Progenitor cell of endocrine pancreas (in vitro differentiated cells): ENCODE data around the gene GALNT16. TPM values are rescaled to one million over a fixed set of nuclear protein-coding genes. Genes with fewer than 3 reads are reported as not detected.

Source experiments
- DNase-seq: peaks from one replicate; pipeline ENCODE4 v3.0.0; 2021; ENCODE audit warnings: low spot score; ENCODE audit not compliant: unreplicated experiment
- H3K27ac Mint-ChIP-seq: 2 replicates; pipeline ENCODE4 v1.8.0; 2021; ENCODE audit warnings: mild to moderate bottlenecking, moderate library complexity, mixed read lengths
- H3K27me3 Mint-ChIP-seq: 2 replicates; pipeline ENCODE4 v1.8.0; 2021; ENCODE audit warnings: mixed read lengths
- H3K36me3 Mint-ChIP-seq: 2 replicates; pipeline ENCODE4 v1.8.0; 2022; ENCODE audit warnings: mixed read lengths; ENCODE audit not compliant: insufficient read depth
- H3K4me1 Mint-ChIP-seq: 2 replicates; pipeline ENCODE4 v1.8.0; 2021; ENCODE audit warnings: low read depth, mixed read lengths
- H3K4me3 Mint-ChIP-seq: 2 replicates; pipeline ENCODE4 v1.8.0; 2021; ENCODE audit warnings: low read depth, mild to moderate bottlenecking, moderate library complexity, mixed read lengths
- H3K9me3 Mint-ChIP-seq: 2 replicates; pipeline ENCODE4 v1.8.0; 2021; ENCODE audit warnings: low read depth, mixed read lengths
- total RNA-seq: library from RNA; stranded (reverse); gene quantifications from 2 replicates; pipeline ENCODE4 v1.2.1, GENCODE V29; 2021
- TF ChIP-seq, protein P1 (sequence below): fragments of 200-600 bp; sonication (generic); IDR thresholded peaks from one replicate; pipeline ENCODE4 v1.5.0; 2021; ENCODE audit warnings: antibody characterized with exemption, mild to moderate bottlenecking; ENCODE audit not compliant: unreplicated experiment

The GALNT16 gene
- total RNA-seq, 1 donor from 2014 or later = 12.7 TPM

DNA sequence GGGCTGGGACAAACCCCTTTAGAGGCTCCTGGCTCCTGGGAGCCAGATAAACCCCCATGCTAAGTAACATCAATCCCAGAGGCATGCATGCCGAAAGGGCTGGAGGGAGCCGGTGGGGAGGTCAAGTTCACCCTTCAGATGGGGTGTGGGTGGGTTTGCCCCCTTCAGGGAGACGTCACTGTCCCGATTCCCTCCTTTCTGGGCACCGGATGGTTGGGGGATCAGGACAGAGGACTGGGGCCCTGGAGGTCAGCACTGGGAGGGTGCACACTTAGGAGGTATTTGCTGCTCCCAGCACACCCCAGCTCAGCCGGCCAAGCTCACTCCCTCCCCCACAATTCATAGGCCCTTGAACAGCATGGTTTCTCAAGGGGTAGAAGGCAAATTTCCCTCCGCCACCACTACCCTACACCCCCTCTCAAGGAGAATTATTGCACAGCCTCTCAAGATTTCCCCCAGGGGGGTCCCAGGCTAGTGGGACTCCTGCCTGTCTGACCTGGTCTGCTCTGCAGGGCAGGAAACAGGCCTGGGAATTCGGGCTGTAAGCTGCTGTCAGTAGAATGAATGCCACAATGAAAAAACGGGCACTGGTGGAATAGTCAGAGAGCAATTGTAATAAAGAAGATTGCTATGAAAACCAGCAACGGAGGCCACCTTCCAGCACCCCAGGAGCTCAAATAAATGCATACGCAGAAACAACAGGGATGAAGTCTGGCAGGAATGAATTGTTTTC is 63.5 kb downstream of the GALNT16 start:
- no peak overlapping the region for H3K27ac Mint-ChIP-seq
- no peak for DNase-seq

DNA sequence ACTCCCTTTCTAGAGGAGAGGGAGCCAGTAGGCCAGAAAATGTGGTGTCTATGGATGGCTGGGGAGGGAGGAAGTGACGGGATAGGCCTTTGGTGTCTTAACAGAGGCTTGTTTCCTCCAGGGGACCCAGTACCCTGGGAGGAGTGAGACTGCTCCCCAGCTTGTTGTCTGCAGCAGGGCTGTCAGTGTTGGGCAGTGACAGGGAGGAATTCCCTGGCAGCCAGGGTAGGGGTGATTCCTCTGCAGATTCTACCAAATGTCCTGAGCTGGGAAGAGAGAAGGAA is 64.0 kb downstream of the GALNT16 start:
- no peaks in the 10 kb centered on the region for H3K36me3 Mint-ChIP-seq
- H3K4me1 Mint-ChIP-seq = no peaks in the 10 kb centered on the region
- no peak for DNase-seq
- H3K27me3 Mint-ChIP-seq = no peaks in the 10 kb centered on the region
- H3K27ac Mint-ChIP-seq = no peak overlapping the region
- H3K9me3 Mint-ChIP-seq = no peaks in the 10 kb centered on the region
- no peak overlapping the region for H3K4me3 Mint-ChIP-seq
- TF ChIP-seq, protein P1, sequence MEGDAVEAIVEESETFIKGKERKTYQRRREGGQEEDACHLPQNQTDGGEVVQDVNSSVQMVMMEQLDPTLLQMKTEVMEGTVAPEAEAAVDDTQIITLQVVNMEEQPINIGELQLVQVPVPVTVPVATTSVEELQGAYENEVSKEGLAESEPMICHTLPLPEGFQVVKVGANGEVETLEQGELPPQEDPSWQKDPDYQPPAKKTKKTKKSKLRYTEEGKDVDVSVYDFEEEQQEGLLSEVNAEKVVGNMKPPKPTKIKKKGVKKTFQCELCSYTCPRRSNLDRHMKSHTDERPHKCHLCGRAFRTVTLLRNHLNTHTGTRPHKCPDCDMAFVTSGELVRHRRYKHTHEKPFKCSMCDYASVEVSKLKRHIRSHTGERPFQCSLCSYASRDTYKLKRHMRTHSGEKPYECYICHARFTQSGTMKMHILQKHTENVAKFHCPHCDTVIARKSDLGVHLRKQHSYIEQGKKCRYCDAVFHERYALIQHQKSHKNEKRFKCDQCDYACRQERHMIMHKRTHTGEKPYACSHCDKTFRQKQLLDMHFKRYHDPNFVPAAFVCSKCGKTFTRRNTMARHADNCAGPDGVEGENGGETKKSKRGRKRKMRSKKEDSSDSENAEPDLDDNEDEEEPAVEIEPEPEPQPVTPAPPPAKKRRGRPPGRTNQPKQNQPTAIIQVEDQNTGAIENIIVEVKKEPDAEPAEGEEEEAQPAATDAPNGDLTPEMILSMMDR = no peak

More for the DNA sequence above, 63.5 kb downstream of the GALNT16 start:
- Mint-ChIP-seq H3K9me3 (no peaks in the 10 kb centered on the region), H3K27me3 (no peaks in the 10 kb centered on the region), H3K36me3 (no peaks in the 10 kb centered on the region), H3K4me3 (no peak overlapping the region), H3K4me1 (no peaks in the 10 kb centered on the region)
- TF ChIP-seq, protein P1 = no peak

DNA sequence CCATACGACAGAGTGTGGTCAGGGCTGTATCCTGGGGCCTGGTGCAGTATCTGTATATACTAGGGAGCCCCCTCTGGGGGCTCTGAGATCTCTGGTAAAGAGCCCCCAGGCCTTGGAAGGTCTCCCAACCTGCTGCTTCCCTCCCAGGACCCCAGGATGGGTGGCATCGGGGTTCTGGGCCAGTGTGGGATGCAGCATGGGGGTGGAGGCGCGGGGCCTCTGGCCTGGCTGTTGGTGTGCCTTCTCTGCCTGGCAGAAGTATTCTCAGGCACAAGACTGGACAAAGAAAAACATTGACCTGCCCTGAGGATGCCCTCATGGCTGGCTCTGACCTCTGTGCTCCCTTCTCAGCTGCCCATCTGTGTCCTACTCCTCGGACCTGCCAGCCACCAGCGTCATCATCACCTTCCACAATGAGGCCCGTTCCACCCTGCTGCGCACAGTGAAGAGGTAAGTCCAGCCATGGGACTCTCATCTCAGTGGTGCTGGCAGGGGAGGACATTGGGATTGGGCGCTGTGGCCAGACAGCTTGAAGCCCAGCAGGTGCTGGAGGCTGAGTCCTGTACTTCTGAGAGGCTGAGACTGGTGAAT is 64.5 kb downstream of the GALNT16 start:
- no peak for DNase-seq
- H3K9me3 Mint-ChIP-seq = no peaks in the 10 kb centered on the region
- H3K27ac Mint-ChIP-seq = no peak overlapping the region
- no peaks in the 10 kb centered on the region for H3K36me3 Mint-ChIP-seq
- no peak overlapping the region for H3K4me3 Mint-ChIP-seq
- H3K4me1 Mint-ChIP-seq = no peaks in the 10 kb centered on the region
- H3K27me3 Mint-ChIP-seq = no peaks in the 10 kb centered on the region
- TF ChIP-seq, protein P1 = no peak

DNA sequence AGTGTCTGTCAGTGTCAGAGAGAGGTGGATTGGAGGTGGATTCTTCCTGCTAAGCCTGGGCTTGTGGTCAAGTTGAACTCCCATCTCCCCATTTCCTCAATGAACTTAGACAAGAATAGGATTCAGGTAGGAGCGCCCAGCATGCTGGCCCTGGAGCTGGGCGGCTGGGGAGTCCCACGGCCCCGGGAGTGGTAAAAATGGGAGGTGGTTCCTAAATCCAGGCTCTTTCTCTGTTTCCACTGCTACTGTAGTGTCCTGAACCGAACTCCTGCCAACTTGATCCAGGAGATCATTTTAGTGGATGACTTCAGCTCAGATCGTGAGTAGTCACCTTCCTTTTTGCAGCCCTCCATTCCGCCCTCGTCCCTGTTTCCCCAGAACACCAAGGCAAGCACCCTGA is 65.1 kb downstream of the GALNT16 start:
- no peak for DNase-seq
- Mint-ChIP-seq H3K9me3 (no peaks in the 10 kb centered on the region), H3K27ac (no peak overlapping the region), H3K4me3 (no peak overlapping the region), H3K36me3 (no peaks in the 10 kb centered on the region), H3K27me3 (no peaks in the 10 kb centered on the region), H3K4me1 (no peaks in the 10 kb centered on the region)
- TF ChIP-seq, protein P1 = no peak

DNA sequence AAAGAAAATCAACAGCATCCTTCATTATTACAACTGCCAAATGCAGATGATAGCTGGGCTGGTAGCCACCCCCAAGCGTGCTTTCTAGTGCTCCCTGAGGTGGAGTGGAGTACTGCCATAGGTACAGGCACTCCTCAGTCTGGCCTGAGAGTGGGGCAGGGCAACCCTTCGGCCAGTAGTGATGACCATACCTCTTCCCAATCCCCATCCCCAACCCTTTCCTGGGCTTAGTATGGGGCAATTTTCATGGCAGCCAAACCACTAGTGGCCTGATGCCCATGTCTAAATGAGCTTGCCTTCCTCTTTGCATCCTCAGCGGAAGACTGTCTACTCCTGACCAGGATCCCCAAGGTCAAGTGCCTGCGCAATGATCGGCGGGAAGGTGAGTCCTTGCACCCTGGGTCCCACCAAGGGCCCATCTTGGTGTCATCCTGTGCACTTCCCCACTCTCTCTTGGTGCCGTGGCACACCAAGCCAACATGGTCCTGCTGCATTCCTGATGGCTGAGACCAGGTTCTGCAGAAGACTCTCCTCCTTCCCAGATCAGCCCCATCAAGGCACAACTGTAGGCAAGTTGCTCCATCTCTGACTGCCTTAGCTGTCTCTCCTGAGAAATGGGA is 65.8 kb downstream of the GALNT16 start:
- H3K27me3 Mint-ChIP-seq = no peaks in the 10 kb centered on the region
- H3K36me3 Mint-ChIP-seq = no peaks in the 10 kb centered on the region
- TF ChIP-seq, protein P1 = peak; percentile 19
- no peak overlapping the region for H3K4me3 Mint-ChIP-seq
- H3K4me1 Mint-ChIP-seq = no peaks in the 10 kb centered on the region
- H3K9me3 Mint-ChIP-seq = no peaks in the 10 kb centered on the region
- no peak overlapping the region for H3K27ac Mint-ChIP-seq
- DNase-seq = no peak
